HepG2 (cell line): ENCODE results near the gene RAB11FIP5. TPM values are rescaled to one million over a fixed set of nuclear protein-coding genes. Genes with fewer than 3 reads are reported as not detected.

Experiments
- ARNTL ChIP-seq: sonication (generic); formaldehyde crosslinking; IDR thresholded peaks from 2 replicates; pipeline ENCODE4 v1.4.0; 2020; ENCODE audit warnings: mild to moderate bottlenecking, missing genetic modification reagents
- CBX5 ChIP-seq: sonication (generic); formaldehyde crosslinking; IDR thresholded peaks from 2 replicates; pipeline ENCODE4 v1.4.0; 2020; ENCODE audit warnings: missing genetic modification reagents, borderline replicate concordance
- CSRNP2 ChIP-seq: sonication (generic); formaldehyde crosslinking; conservative IDR thresholded peaks from 2 replicates; pipeline ENCODE4 v1.8.0; 2022; ENCODE audit warnings: low read depth, missing genetic modification reagents
- E2F2 ChIP-seq: sonication (generic); formaldehyde crosslinking; IDR thresholded peaks from 2 replicates; pipeline ENCODE4 v1.4.0; 2020; ENCODE audit warnings: missing genetic modification reagents, borderline replicate concordance
- FOXO4 ChIP-seq: sonication (generic); formaldehyde crosslinking; conservative IDR thresholded peaks from 2 replicates; pipeline ENCODE4 v1.8.1; 2023; ENCODE audit warnings: missing genetic modification reagents
- HOXA3 ChIP-seq: sonication (generic); formaldehyde crosslinking; IDR thresholded peaks from 2 replicates; pipeline ENCODE4 v1.5.0; 2020; ENCODE audit warnings: missing genetic modification reagents
- SCMH1 ChIP-seq: sonication (generic); formaldehyde crosslinking; IDR thresholded peaks from 2 replicates; pipeline ENCODE4 v1.9.0; 2021; ENCODE audit warnings: missing genetic modification reagents, mild to moderate bottlenecking, borderline replicate concordance
- SUZ12 ChIP-seq: fragments of 150-350 bp; IDR thresholded peaks from 2 replicates; pipeline ENCODE4 v1.6.1; 2014; ENCODE audit warnings: low read depth, low read length
- ZBTB21 ChIP-seq: sonication (generic); formaldehyde crosslinking; IDR thresholded peaks from 2 replicates; pipeline ENCODE4 v1.4.0; 2020; ENCODE audit warnings: missing genetic modification reagents
- ZBTB4 ChIP-seq: sonication (generic); formaldehyde crosslinking; IDR thresholded peaks from 2 replicates; pipeline ENCODE4 v1.4.0; 2020; ENCODE audit warnings: missing genetic modification reagents, mild to moderate bottlenecking, borderline replicate concordance
- ZFP62 ChIP-seq: sonication (generic); formaldehyde crosslinking; IDR thresholded peaks from 2 replicates; pipeline ENCODE4 v1.4.0; 2020; ENCODE audit warnings: missing genetic modification reagents
- ZFX ChIP-seq: sonication (generic); formaldehyde crosslinking; IDR thresholded peaks from 2 replicates; pipeline ENCODE4 v1.4.0; 2020; ENCODE audit warnings: mild to moderate bottlenecking, low read depth, missing genetic modification reagents, moderate library complexity
- ZNF124 ChIP-seq: sonication (generic); formaldehyde crosslinking; IDR thresholded peaks from 2 replicates; pipeline ENCODE4 v1.4.0; 2020; ENCODE audit warnings: missing genetic modification reagents
- ZNF362 ChIP-seq: sonication (generic); formaldehyde crosslinking; IDR thresholded peaks from 2 replicates; pipeline ENCODE4 v1.4.0; 2020; ENCODE audit warnings: missing genetic modification reagents, mild to moderate bottlenecking, borderline replicate concordance
- ZNF383 ChIP-seq: sonication (generic); formaldehyde crosslinking; IDR thresholded peaks from 2 replicates; pipeline ENCODE4 v1.4.0; 2020; ENCODE audit warnings: missing genetic modification reagents, mild to moderate bottlenecking, borderline replicate concordance
- ZNF414 ChIP-seq: sonication (generic); formaldehyde crosslinking; IDR thresholded peaks from 2 replicates; pipeline ENCODE4 v1.5.0; 2020; ENCODE audit warnings: missing genetic modification reagents
- ZNF549 ChIP-seq: sonication (generic); formaldehyde crosslinking; IDR thresholded peaks from 2 replicates; pipeline ENCODE4 v1.5.0; 2020; ENCODE audit warnings: missing genetic modification reagents
- ZNF747 ChIP-seq: sonication (generic); formaldehyde crosslinking; IDR thresholded peaks from 2 replicates; pipeline ENCODE4 v1.8.1; 2023; ENCODE audit warnings: missing genetic modification reagents, mild to moderate bottlenecking, borderline replicate concordance
- ZNF841 ChIP-seq: sonication (generic); formaldehyde crosslinking; IDR thresholded peaks from 2 replicates; pipeline ENCODE4 v1.8.1; 2023; ENCODE audit warnings: missing genetic modification reagents, borderline replicate concordance
- polyA plus RNA-seq, 8 experiments: library from polyadenylated mRNA; depleted of rRNA in 3 of 8; stranded (reverse) in 7 of 8; unstranded in 1 of 8; fragments of >200 nt; fragmentation: Illumina TruSeq in 4 of 8; extraction: Trizol in 4 of 8; gene quantifications; 2 replicates each; pipeline versions ENCODE4 v1.2.1 to v1.2.3, GENCODE V29; 2011 to 2016; ENCODE audit warnings: low read depth in 4 of 8, missing spikeins in 1 of 8, mixed read lengths in 1 of 8; ENCODE audit not compliant: insufficient read depth in 1 of 8
- total RNA-seq, 5 experiments: library from RNA; depleted of rRNA; stranded (reverse); fragments of >200 nt; fragmentation: Illumina TruSeq; extraction: Trizol; gene quantifications; 2 replicates each; pipeline ENCODE4 v1.2.3, GENCODE V29; 2016; ENCODE audit warnings: low read depth in 1 of 5

RAB11FIP5 gene
- total and polyA plus RNA-seq, 2 of the 13 experiments (the other 11 are each of a cell fraction or from before 2014, with no cell fraction given), result 9.4 to 22.9 TPM

- TF ChIP-seq ZBTB4 (no peak; the same call in 1 of the 2 replicates), ZNF414 (CRISPR knock-in tag) (peak; percentile 62; the same call in 1 of the 2 replicates), SUZ12 (peak; percentile 79), ZBTB21 (CRISPR knock-in tag) (no peak), CBX5 (CRISPR knock-in tag) (peak; percentile 38; the same call in 1 of the 2 replicates), ARNTL (no peak; the same call in 1 of the 2 replicates), ZNF841 (CRISPR knock-in tag) (no peak), ZNF362 (CRISPR knock-in tag) (peak; percentile 15; the same call in 1 of the 2 replicates), ZNF549 (CRISPR knock-in tag) (no peak), HOXA3 (peak; percentile 33; the same call in 1 of the 2 replicates), ZFP62 (CRISPR knock-in tag) (no peak), ZNF383 (CRISPR knock-in tag) (no peak), CSRNP2 (CRISPR knock-in tag) (0 out of 2 replicates have a peak, but pooled peaks have one; percentile 7), FOXO4 (CRISPR knock-in tag) (0 out of 2 replicates have a peak, but pooled peaks have one; percentile 90), E2F2 (CRISPR knock-in tag) (peak; percentile 87; the same call in 1 of the 2 replicates), SCMH1 (CRISPR knock-in tag) (no peak), ZNF747 (CRISPR knock-in tag) (peak; percentile 85; the same call in 1 of the 2 replicates), ZFX (CRISPR knock-in tag) (peak; percentile 79), ZNF124 (CRISPR knock-in tag) (peak; percentile 22; the same call in 1 of the 2 replicates)
Measured at GRCh38 chr2:73071360-73072128, 41.2 kb downstream of the RAB11FIP5 start, which contains the start of gene SFXN5 (continued).
